ENCODE results near the gene NCAM1.

Gene NCAM1

DNA sequence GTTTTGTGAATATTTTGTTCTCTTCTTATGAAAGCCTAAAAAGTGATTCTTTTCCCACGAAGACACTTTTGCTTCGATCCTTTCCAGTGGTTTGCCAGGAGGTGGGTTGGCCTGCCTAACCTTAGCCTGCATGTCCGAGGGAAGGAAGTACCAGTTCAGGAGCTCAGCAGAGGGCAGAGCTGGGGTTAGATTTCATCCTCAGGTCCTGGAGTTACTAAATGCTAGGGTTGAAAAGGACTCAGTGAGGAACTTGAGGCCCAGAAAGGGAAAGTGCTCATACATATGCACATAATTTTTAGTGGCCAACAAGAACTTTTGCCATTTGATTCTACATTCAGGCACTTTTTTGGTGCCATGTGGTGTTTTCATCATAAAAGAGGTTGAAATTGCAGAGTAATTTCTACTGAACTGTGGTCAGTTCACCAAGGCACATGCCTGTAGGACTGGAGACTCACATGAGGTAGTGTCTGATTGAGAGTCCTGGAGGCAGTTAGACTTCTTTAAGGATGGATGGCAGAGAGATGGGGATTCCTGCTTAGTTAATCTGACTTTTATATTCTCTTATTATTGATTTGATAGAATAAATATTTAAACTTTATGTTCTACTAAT lies 36.7 kb downstream of the NCAM1 start:
- no peak overlapping the region for H3K27ac ChIP-seq (ENCODE audit: low read depth, low read length)
- H3K4me1 ChIP-seq (ENCODE audit: insufficient read depth, low read length) = no peaks in the 10 kb centered on the region
- no peaks in the 10 kb centered on the region for H3K36me3 ChIP-seq (ENCODE audit: insufficient read depth, low read length)
- no peaks in the 10 kb centered on the region for H3K27me3 ChIP-seq (ENCODE audit: control insufficient read depth in 1 of 2, insufficient read depth in 2 of 2, low read length in 2 of 2)
- H3K9me3 ChIP-seq (ENCODE audit: low read length) = no peaks in the 10 kb centered on the region
- H3K4me3 ChIP-seq (ENCODE audit: low read depth in 1 of 2, low read length in 2 of 2) = no peak overlapping the region
- H3K9ac ChIP-seq (ENCODE audit: low read length) = no peak overlapping the region

DNA sequence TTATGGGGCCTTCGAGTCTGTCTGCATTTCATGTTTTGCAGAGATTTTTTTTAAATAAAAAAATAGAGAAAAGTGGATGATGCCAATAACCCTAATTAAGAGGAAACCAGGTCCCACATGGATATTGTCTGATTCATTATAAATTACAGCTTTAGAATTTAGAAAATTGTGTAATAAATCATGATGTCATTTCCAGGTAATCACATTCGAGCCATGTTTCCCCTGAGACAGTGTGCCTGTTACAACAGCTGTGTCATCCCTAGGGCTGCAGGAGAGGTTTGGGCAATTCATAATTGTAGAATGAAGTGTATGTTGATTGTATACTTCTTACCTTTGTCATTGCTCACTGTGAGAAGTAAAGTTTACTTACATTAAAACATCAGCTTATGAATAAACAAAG lies 38.3 kb downstream of the NCAM1 start:
- Histone ChIP-seq H3K27me3 (ENCODE audit: control insufficient read depth in 1 of 2, insufficient read depth in 2 of 2, low read length in 2 of 2) (no peaks in the 10 kb centered on the region), H3K27ac (ENCODE audit: low read depth, low read length) (no peak overlapping the region), H3K4me1 (ENCODE audit: insufficient read depth, low read length) (no peaks in the 10 kb centered on the region), H3K4me3 (ENCODE audit: low read depth in 1 of 2, low read length in 2 of 2) (no peak overlapping the region), H3K9ac (ENCODE audit: low read length) (no peak overlapping the region), H3K9me3 (ENCODE audit: low read length) (no peaks in the 10 kb centered on the region), H3K36me3 (ENCODE audit: insufficient read depth, low read length) (no peaks in the 10 kb centered on the region)

DNA sequence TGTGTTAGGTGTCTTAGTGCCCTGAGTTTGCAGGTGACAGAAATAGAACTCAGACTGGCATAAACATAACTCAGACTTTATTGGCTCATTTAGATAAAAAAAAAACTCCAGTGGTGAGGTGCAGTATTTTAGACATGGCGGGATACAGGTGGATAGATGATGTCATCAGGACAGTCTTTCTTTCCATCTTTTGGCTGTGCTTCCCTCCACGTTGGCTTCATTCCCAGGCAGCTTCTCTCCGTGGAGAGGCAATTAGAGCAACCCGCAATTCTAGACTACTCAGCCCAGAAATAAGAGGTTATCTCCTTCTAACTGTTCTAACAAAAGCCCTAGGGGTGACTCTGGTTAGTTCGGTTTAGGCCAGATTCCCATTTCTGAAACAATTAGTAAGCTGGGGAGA lies 40.5 kb downstream of the NCAM1 start:
- Histone ChIP-seq H3K4me1 (ENCODE audit: insufficient read depth, low read length) (no peaks in the 10 kb centered on the region), H3K27ac (ENCODE audit: low read depth, low read length) (no peak overlapping the region), H3K9me3 (ENCODE audit: low read length) (no peaks in the 10 kb centered on the region), H3K36me3 (ENCODE audit: insufficient read depth, low read length) (no peaks in the 10 kb centered on the region), H3K4me3 (ENCODE audit: low read depth in 1 of 2, low read length in 2 of 2) (no peak overlapping the region), H3K27me3 (ENCODE audit: control insufficient read depth in 1 of 2, insufficient read depth in 2 of 2, low read length in 2 of 2) (no peaks in the 10 kb centered on the region), H3K9ac (ENCODE audit: low read length) (no peak overlapping the region)

DNA sequence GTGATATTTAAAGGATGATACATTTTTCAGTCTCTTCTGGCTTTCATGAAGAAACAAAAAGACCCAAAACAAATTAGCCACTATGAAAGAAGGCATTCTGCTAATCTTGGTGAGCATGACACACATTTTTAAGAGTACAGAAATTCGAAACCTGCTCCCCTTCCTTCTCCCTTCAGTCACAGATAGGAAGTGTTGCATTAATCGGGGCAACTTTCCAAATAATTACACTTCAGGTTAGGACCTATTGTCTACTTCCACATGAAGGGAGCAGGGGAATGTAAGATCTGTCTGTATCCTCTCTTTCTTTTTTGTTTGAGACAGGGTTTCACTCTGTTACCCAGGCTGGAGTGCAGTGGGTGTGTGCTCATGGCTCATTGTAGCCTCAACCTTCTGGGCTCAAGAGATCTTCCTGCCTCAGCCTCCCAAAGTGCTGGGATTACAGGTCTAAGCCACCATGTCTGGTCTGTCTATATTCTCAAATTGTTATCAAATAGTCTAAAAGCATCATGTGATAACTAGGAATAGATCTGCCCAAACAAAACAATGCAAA lies 45.8 kb downstream of the NCAM1 start:
- H3K9ac ChIP-seq (ENCODE audit: low read length) = no peak overlapping the region
- H3K36me3 ChIP-seq (ENCODE audit: insufficient read depth, low read length) = no peaks in the 10 kb centered on the region
- H3K27me3 ChIP-seq (ENCODE audit: control insufficient read depth in 1 of 2, insufficient read depth in 2 of 2, low read length in 2 of 2) = no peaks in the 10 kb centered on the region
- no peak overlapping the region for H3K27ac ChIP-seq (ENCODE audit: low read depth, low read length)
- no peak overlapping the region for H3K4me3 ChIP-seq (ENCODE audit: low read depth in 1 of 2, low read length in 2 of 2)
- no peaks in the 10 kb centered on the region for H3K4me1 ChIP-seq (ENCODE audit: insufficient read depth, low read length)
- no peaks in the 10 kb centered on the region for H3K9me3 ChIP-seq (ENCODE audit: low read length)

DNA sequence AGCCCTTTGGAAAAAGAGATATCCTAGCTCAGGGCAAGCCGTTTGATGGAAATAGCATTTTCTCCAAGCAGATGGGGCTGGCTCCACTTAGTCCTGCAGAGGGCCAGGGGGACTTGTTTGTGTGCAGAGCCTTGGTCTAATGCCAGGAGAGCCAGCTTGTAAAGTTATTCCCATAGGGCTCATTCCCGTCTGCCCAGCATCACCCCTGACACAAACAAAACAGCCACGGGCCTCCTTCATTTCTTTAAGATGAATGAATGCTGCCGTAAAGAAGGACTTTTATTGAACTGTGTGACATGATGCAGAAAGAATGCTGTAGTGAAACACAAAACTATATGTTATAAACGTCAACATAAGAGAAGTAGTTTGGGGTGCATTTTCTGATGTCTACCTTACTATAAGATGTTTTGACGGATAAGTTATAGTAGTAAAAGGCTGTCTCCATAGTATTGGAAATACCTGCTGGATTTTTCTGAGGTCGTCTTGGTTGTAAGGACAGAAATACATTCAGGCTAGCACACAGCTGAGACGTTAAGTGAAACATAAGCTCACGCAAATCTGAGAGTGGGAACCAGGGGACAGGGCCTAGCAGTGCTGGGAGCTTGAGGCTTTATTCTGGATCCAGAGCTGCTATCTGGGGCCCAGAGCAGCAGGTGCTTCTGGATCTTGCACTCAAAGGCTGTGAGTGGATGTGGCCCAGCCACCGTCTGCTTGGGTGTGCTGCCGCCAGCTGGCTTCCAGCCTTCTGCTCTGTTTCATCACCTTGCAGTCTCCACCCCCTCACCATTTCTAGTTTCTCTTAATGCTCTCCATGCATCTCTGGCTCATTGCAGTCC lies 53.3 kb downstream of the NCAM1 start:
- Histone ChIP-seq H3K4me3 (ENCODE audit: low read depth in 1 of 2, low read length in 2 of 2) (no peak overlapping the region), H3K36me3 (ENCODE audit: insufficient read depth, low read length) (no peaks in the 10 kb centered on the region), H3K27ac (ENCODE audit: low read depth, low read length) (peak overlapping the region; percentile 70), H3K9ac (ENCODE audit: low read length) (no peak overlapping the region), H3K27me3 (ENCODE audit: control insufficient read depth in 1 of 2, insufficient read depth in 2 of 2, low read length in 2 of 2) (no peaks in the 10 kb centered on the region), H3K4me1 (ENCODE audit: insufficient read depth, low read length) (peaks cover 16% of the 10 kb centered on the region), H3K9me3 (ENCODE audit: low read length) (no peaks in the 10 kb centered on the region)

DNA sequence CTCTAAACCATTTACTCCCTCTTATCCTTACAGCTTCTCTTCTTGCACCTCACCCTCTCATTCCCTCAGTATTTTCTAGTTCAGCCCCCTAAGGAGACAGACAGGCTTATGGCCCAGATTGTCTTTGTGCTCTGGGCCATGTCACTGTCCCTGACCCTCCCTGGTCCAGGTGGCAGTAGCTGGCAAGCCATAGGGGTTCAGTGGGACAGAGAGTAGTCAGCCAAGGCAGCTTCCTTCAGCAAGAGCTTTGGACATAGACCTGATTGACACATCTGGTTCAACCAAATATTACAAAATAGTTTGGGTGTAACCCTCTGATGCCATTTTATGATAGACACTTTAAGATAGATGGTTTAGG lies 53.9 kb downstream of the NCAM1 start:
- H3K27ac ChIP-seq (ENCODE audit: low read depth, low read length) = peak overlapping the region; percentile 70
- H3K9me3 ChIP-seq (ENCODE audit: low read length) = no peaks in the 10 kb centered on the region
- H3K36me3 ChIP-seq (ENCODE audit: insufficient read depth, low read length) = no peaks in the 10 kb centered on the region
- H3K9ac ChIP-seq (ENCODE audit: low read length) = no peak overlapping the region
- no peaks in the 10 kb centered on the region for H3K27me3 ChIP-seq (ENCODE audit: control insufficient read depth in 1 of 2, insufficient read depth in 2 of 2, low read length in 2 of 2)
- H3K4me1 ChIP-seq (ENCODE audit: insufficient read depth, low read length) = peaks cover 16% of the 10 kb centered on the region
- H3K4me3 ChIP-seq (ENCODE audit: low read depth in 1 of 2, low read length in 2 of 2) = no peak overlapping the region

DNA sequence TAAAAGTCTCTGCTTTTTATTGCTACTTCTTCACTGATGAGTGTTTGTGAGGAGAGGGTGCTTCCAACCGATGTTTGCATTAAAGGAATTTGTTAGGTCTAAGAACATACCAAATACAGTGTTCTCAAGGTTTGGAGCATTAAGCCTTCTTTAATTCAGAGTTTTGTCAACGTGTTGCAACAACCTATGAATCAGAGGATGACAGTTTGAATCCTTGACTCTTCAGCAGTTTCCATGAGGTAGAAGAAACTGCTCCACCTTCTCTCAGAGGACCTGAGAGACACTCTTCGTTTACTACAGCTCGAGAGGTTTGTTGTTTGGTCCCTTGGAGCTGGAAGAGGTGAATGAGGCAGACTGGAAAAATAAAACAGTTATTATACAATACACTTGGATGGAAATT lies 55.7 kb downstream of the NCAM1 start:
- peaks cover 16% of the 10 kb centered on the region for H3K4me1 ChIP-seq (ENCODE audit: insufficient read depth, low read length)

DNA sequence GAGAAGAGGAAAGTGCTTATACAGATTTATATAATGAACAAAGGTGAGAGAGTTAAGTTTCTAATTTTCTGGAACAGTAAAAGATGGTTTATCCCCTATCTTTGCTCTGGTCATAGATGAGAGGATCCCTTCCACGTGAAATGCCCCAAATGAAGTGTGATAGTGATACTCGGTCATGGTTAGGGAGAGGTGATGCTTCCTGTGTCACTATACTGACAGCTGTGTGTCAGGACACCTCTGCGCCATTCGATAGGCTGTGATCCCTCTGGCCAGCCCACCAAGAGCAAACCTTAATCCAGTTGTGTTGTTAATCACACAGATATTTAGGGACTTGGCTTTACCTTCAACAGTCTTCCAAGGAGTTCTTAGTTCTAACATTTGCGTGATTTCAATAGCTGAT lies 57.7 kb downstream of the NCAM1 start:
- H3K4me3 ChIP-seq (ENCODE audit: low read depth in 1 of 2, low read length in 2 of 2) = no peak overlapping the region
- H3K36me3 ChIP-seq (ENCODE audit: insufficient read depth, low read length) = no peaks in the 10 kb centered on the region
- no peaks in the 10 kb centered on the region for H3K9me3 ChIP-seq (ENCODE audit: low read length)
- H3K4me1 ChIP-seq (ENCODE audit: insufficient read depth, low read length) = peaks cover 23% of the 10 kb centered on the region
- H3K27me3 ChIP-seq (ENCODE audit: control insufficient read depth in 1 of 2, insufficient read depth in 2 of 2, low read length in 2 of 2) = no peaks in the 10 kb centered on the region
- no peak overlapping the region for H3K27ac ChIP-seq (ENCODE audit: low read depth, low read length)
- H3K9ac ChIP-seq (ENCODE audit: low read length) = no peak overlapping the region

More for the DNA sequence above, 55.7 kb downstream of the NCAM1 start:
- Histone ChIP-seq H3K27me3 (ENCODE audit: control insufficient read depth in 1 of 2, insufficient read depth in 2 of 2, low read length in 2 of 2) (no peaks in the 10 kb centered on the region), H3K4me3 (ENCODE audit: low read depth in 1 of 2, low read length in 2 of 2) (no peak overlapping the region), H3K9me3 (ENCODE audit: low read length) (no peaks in the 10 kb centered on the region), H3K9ac (ENCODE audit: low read length) (no peak overlapping the region), H3K27ac (ENCODE audit: low read depth, low read length) (no peak overlapping the region), H3K36me3 (ENCODE audit: insufficient read depth, low read length) (no peaks in the 10 kb centered on the region)

DNA sequence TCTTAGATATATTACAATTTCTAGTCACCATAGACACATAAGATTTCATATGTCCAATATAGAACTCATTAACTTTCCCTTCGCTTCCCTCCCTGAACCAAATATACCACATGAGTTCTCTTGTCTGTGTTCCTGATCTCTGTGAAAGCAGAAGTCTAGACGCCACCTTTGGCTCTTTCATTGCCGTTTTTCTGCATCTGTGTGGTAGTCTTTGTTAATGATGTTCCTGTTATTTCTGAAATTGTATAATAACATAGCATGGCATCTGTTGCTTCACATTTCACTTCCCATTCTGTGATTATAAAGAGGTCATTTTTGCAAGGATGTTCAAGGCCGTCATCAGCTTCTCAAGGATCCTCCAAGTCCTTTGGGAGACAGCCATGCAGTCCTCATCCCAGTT lies 58.5 kb downstream of the NCAM1 start:
- Histone ChIP-seq H3K36me3 (ENCODE audit: insufficient read depth, low read length) (no peaks in the 10 kb centered on the region), H3K4me3 (ENCODE audit: low read depth in 1 of 2, low read length in 2 of 2) (no peak overlapping the region), H3K9me3 (ENCODE audit: low read length) (no peaks in the 10 kb centered on the region), H3K4me1 (ENCODE audit: insufficient read depth, low read length) (peaks cover 15% of the 10 kb centered on the region), H3K27ac (ENCODE audit: low read depth, low read length) (no peak overlapping the region), H3K9ac (ENCODE audit: low read length) (no peak overlapping the region), H3K27me3 (ENCODE audit: control insufficient read depth in 1 of 2, insufficient read depth in 2 of 2, low read length in 2 of 2) (no peaks in the 10 kb centered on the region)

DNA sequence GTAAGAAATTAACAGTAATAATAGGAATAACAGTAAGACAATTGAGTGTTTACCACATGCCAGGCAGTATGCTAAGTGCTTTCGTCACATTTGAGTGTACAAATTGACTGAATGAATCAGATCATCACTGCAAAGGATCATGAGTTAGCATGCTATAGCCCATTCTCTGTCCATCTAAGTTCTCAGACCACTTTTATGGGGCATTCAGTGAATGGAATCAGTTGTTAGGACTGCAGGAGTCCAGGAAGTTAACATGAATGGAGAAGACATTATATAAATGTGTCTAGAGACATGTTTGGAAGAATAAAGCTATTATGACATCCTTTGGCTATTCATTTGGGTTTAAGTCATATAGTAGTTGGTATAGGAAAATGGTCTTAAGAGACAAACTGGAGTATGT lies 59.9 kb downstream of the NCAM1 start:
- H3K27ac ChIP-seq (ENCODE audit: low read depth, low read length) = no peak overlapping the region
- H3K9ac ChIP-seq (ENCODE audit: low read length) = no peak overlapping the region
- H3K36me3 ChIP-seq (ENCODE audit: insufficient read depth, low read length) = no peaks in the 10 kb centered on the region
- H3K4me3 ChIP-seq (ENCODE audit: low read depth in 1 of 2, low read length in 2 of 2) = no peak overlapping the region
- H3K9me3 ChIP-seq (ENCODE audit: low read length) = no peaks in the 10 kb centered on the region
- no peaks in the 10 kb centered on the region for H3K27me3 ChIP-seq (ENCODE audit: control insufficient read depth in 1 of 2, insufficient read depth in 2 of 2, low read length in 2 of 2)
- H3K4me1 ChIP-seq (ENCODE audit: insufficient read depth, low read length) = peaks cover 9% of the 10 kb centered on the region

DNA sequence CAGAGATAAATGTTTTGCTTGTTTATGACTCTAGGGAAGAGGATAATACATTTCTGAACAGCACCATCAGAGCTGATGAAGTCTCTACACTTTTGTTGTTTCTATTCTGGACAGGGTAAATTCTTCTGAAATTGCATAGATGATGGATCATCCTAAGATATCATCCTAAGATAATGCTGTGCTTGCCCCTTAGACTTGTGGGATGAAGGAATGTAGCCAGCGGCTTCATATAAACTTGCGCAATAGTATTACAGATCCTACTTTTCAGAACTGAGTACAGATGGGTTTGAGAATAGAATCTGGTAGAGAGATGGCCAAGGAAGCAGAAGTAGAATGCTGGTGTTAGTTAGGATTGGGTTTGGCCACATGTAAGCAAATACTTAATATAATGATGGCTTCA lies 61.0 kb downstream of the NCAM1 start:
- Histone ChIP-seq H3K27ac (ENCODE audit: low read depth, low read length) (no peak overlapping the region), H3K4me3 (ENCODE audit: low read depth in 1 of 2, low read length in 2 of 2) (no peak overlapping the region), H3K36me3 (ENCODE audit: insufficient read depth, low read length) (no peaks in the 10 kb centered on the region), H3K9ac (ENCODE audit: low read length) (no peak overlapping the region), H3K4me1 (ENCODE audit: insufficient read depth, low read length) (peaks cover 9% of the 10 kb centered on the region), H3K27me3 (ENCODE audit: control insufficient read depth in 1 of 2, insufficient read depth in 2 of 2, low read length in 2 of 2) (no peaks in the 10 kb centered on the region), H3K9me3 (ENCODE audit: low read length) (no peaks in the 10 kb centered on the region)

DNA sequence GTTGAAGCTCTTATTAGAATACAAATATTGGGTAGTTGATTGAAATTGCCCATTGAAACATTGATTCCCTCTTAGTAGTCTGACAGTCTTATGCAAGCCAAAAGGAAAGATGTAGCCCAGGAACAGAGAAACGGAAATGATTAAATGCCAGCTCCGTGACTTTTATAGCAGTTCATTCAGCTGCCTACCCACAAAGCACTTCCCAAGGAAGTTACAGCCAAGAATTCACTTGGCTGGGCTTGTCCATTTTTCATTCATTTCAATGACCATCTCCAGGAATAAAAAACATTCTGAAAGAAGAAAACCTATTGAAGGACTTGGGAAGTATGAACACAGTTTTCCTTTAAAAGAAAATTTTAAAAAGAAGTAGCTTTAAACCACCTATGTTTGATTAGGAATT lies 62.0 kb downstream of the NCAM1 start:
- no peak overlapping the region for H3K9ac ChIP-seq (ENCODE audit: low read length)
- H3K36me3 ChIP-seq (ENCODE audit: insufficient read depth, low read length) = no peaks in the 10 kb centered on the region
- H3K4me3 ChIP-seq (ENCODE audit: low read depth in 1 of 2, low read length in 2 of 2) = no peak overlapping the region
- H3K27ac ChIP-seq (ENCODE audit: low read depth, low read length) = no peak overlapping the region
- H3K27me3 ChIP-seq (ENCODE audit: control insufficient read depth in 1 of 2, insufficient read depth in 2 of 2, low read length in 2 of 2) = no peaks in the 10 kb centered on the region
- H3K9me3 ChIP-seq (ENCODE audit: low read length) = no peaks in the 10 kb centered on the region
- peaks cover 9% of the 10 kb centered on the region for H3K4me1 ChIP-seq (ENCODE audit: insufficient read depth, low read length)

Data from muscle layer of colon (tissue), 2 donors.